Thyroid gland (tissue), 4 donors: ENCODE measurements around the gene PUS7L.

Experiments
- POLR2A ChIP-seq, 2 donors: fragments of 450-650 bp; IDR thresholded peaks; one replicate each; pipeline ENCODE4 v1.6.1; 2017; ENCODE audit warnings: antibody characterized with exemption in 2 of 2, mild to moderate bottlenecking in 2 of 2, moderate library complexity in 1 of 2
- TF ChIP-seq, protein P1 (sequence below), 6 experiments: fragments of 200-600 bp in 3 of 6; fragments of 450-650 bp in 3 of 6; sonication (generic) in 3 of 6; IDR thresholded peaks; one replicate each; pipeline ENCODE4 v1.5.1; 2016 to 2019; ENCODE audit warnings: antibody characterized with exemption in 6 of 6, mild to moderate bottlenecking in 2 of 6, inconsistent platforms in 1 of 6, moderate library complexity in 1 of 6

DNA sequence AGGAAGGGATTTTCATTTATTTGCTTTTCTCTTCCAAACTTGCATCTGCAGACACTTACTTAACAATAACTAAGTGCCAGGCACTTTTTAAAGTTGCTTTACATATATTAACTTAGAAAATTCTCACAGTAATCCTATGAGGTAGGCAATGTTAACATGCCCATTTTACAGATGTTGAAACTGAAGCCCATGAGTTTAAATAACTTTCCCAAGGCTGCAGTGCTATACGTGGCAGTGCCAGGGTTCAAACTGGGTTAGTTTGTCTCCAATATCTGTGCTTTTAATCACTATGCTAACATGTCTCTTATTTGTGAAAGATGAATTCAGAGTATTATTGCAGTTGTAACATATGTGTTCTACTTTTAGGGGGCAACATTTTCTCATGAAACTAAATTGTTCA lies 29.9 kb downstream of the PUS7L start:
- TF ChIP-seq, protein P1, sequence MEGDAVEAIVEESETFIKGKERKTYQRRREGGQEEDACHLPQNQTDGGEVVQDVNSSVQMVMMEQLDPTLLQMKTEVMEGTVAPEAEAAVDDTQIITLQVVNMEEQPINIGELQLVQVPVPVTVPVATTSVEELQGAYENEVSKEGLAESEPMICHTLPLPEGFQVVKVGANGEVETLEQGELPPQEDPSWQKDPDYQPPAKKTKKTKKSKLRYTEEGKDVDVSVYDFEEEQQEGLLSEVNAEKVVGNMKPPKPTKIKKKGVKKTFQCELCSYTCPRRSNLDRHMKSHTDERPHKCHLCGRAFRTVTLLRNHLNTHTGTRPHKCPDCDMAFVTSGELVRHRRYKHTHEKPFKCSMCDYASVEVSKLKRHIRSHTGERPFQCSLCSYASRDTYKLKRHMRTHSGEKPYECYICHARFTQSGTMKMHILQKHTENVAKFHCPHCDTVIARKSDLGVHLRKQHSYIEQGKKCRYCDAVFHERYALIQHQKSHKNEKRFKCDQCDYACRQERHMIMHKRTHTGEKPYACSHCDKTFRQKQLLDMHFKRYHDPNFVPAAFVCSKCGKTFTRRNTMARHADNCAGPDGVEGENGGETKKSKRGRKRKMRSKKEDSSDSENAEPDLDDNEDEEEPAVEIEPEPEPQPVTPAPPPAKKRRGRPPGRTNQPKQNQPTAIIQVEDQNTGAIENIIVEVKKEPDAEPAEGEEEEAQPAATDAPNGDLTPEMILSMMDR (IDR thresholded peaks at IDR 0.05), result no peak
- no peak for TF ChIP-seq POLR2A (IDR thresholded peaks at IDR 0.05)
